Keratinocyte (primary cell): ENCODE results near the gene TCEA2.

ENCODE experiments used
- EZH2 ChIP-seq: IDR thresholded peaks from one replicate; pipeline ENCODE4 v1.6.1; 2012; ENCODE audit warnings: inconsistent platforms, mild to moderate bottlenecking, low read length, moderate library complexity
- TF ChIP-seq, protein P1 (sequence below), 3 experiments: IDR thresholded peaks in 1 of 3; conservative IDR thresholded peaks in 1 of 3; optimal IDR thresholded peaks in 1 of 3; 2 replicates in 2 of 3; 3 replicates in 1 of 3; pipeline versions ENCODE3 to v1.5.1; 2011; ENCODE audit warnings: low read length in 3 of 3, mild to moderate bottlenecking in 3 of 3, moderate library complexity in 2 of 3, control low read depth in 1 of 3, inconsistent platforms in 1 of 3; ENCODE audit not compliant: insufficient read depth in 2 of 3; ENCODE audit errors: extremely low read depth in 1 of 3

DNA sequence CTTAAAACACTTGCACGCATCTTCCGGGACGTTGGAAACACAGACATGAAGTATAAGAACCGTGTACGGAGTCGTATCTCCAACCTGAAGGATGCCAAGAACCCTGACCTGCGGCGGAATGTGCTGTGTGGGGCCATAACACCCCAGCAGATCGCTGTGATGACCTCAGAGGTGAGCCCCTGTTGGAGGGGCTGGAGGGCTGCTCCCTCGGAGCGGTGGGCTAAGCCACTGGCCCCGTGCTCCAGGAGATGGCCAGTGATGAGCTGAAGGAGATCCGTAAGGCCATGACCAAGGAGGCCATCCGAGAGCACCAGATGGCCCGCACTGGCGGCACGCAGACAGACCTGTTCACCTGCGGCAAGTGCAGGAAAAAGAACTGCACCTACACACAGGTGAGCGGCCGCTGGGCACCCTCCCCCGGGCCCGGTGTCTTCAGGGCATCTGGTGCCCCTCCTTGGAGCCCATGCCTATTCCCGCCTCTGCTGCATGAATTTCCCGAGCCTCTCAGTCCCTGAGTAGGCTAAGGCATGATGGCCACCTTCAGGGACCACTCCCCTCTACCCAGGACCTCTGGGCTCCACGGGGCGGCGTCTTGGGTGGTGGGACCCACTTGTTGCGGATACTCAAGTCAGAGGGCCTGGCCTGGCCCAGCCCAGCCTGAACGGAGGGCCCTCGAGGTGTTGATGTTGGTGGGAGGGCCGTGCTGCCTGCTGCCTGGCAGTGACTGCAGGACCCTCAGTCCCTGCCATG lies 7.4 kb downstream of the TCEA2 start:
- TF ChIP-seq, protein P1, sequence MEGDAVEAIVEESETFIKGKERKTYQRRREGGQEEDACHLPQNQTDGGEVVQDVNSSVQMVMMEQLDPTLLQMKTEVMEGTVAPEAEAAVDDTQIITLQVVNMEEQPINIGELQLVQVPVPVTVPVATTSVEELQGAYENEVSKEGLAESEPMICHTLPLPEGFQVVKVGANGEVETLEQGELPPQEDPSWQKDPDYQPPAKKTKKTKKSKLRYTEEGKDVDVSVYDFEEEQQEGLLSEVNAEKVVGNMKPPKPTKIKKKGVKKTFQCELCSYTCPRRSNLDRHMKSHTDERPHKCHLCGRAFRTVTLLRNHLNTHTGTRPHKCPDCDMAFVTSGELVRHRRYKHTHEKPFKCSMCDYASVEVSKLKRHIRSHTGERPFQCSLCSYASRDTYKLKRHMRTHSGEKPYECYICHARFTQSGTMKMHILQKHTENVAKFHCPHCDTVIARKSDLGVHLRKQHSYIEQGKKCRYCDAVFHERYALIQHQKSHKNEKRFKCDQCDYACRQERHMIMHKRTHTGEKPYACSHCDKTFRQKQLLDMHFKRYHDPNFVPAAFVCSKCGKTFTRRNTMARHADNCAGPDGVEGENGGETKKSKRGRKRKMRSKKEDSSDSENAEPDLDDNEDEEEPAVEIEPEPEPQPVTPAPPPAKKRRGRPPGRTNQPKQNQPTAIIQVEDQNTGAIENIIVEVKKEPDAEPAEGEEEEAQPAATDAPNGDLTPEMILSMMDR (optimal IDR thresholded peaks at IDR 0.05 in 1 of 3, IDR thresholded peaks at IDR 0.05 in 1 of 3, conservative IDR thresholded peaks at IDR 0.05 in 1 of 3; ENCODE audit: extremely low read depth in 1 of 3, insufficient read depth in 2 of 3, low read length in 3 of 3): no peak
- TF ChIP-seq EZH2: no peak
